Right lobe of liver (tissue), 4 donors: Measurements from ENCODE around the gene GDE1.

Experiments
- POLR2A ChIP-seq: fragments of 450-650 bp; IDR thresholded peaks from one replicate; pipeline ENCODE4 v1.6.1; 2017; ENCODE audit warnings: antibody characterized with exemption, mild to moderate bottlenecking
- TF ChIP-seq, protein P1 (sequence below), 4 donors: fragments of 200-600 bp in 3 of 4; fragments of 450-650 bp in 1 of 4; IDR thresholded peaks; one replicate each; pipeline versions ENCODE4 v1.5.1 to v1.8.0; 2016 to 2022; ENCODE audit warnings: antibody characterized with exemption in 4 of 4, mild to moderate bottlenecking in 2 of 4
- donor health status: DM: no; HTN: no; CAD: no.
- donor health status: DM: no; HTN: no; CAD: no.
- donor health status: DM: no; HTN: yes; CAD: no.

DNA sequence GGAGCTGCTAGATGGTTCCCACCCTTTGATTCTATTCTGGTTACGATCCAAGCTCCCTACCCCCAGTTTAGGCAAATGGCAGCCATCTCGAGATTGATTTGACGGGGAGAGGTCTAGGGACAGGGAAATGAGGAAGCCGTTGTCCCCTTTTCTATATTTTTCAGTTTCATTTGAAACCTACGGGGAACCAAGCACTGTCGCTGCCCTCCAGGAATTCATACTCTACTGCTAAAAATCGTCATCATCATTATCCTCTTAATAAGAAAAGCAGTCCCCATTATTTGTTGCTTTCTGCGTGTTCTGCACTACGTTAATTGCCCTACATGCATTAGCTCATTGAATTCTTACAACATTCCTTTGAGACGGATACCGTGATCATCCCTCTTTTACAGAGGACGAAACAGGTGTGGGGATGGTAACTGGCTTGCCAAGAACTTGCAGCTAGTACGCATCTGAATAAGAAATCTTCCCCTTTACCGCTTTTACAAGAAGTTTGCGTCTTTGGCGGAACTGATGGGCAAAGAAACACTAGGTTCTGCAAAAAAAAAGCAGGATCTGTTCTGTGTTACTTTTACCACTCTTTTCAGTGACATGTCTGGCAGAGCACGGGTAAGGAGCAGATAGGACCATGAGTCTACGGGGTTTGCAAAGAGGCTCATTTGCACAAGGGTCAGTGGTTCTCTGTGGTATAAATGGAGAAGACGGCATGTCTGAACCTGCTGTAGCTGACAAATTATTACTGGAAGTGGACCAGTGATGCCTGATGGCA is 2.9 kb upstream of the GDE1 start:
- no peak for TF ChIP-seq POLR2A
- TF ChIP-seq, protein P1, sequence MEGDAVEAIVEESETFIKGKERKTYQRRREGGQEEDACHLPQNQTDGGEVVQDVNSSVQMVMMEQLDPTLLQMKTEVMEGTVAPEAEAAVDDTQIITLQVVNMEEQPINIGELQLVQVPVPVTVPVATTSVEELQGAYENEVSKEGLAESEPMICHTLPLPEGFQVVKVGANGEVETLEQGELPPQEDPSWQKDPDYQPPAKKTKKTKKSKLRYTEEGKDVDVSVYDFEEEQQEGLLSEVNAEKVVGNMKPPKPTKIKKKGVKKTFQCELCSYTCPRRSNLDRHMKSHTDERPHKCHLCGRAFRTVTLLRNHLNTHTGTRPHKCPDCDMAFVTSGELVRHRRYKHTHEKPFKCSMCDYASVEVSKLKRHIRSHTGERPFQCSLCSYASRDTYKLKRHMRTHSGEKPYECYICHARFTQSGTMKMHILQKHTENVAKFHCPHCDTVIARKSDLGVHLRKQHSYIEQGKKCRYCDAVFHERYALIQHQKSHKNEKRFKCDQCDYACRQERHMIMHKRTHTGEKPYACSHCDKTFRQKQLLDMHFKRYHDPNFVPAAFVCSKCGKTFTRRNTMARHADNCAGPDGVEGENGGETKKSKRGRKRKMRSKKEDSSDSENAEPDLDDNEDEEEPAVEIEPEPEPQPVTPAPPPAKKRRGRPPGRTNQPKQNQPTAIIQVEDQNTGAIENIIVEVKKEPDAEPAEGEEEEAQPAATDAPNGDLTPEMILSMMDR (IDR thresholded peaks at IDR 0.05) = no peak
